Pancreas (tissue), 10 donors: ENCODE results near the gene ZNF438. TPM values are rescaled to one million over a fixed set of nuclear protein-coding genes. Genes with fewer than 3 reads are reported as not detected.

Source experiments
- ATAC-seq, 4 donors: fragments of 200-7000 bp; cut with Tn5 transposase; one replicate each; pipeline versions ENCODE4 v1.8.0 to v1.9.1; 2020; ENCODE audit warnings: mild to moderate bottlenecking in 4 of 4, moderate library complexity in 4 of 4
- DNase-seq, 6 donors: peaks; one replicate each; pipeline ENCODE4 v3.0.0-alpha.2; 2020
- FAIRE-seq: peaks from 2 replicates; lab custom pipeline; 2012; peaks lifted over from hg19 to GRCh38; lab: Jason Lieb, UNC
- H3K27ac ChIP-seq, 4 donors: fragments of 200-600 bp; sonication (generic); 1 replicate in 3 of 4; 2 replicates in 1 of 4; pipeline versions ENCODE4 v1.5.0 to v1.8.0; 2020
- H3K27me3 ChIP-seq, 4 donors: fragments of 200-600 bp; one replicate each; pipeline ENCODE4 v1.8.0; 2021
- H3K36me3 ChIP-seq, 3 donors: fragments of 200-600 bp; sonication (generic) in 1 of 3; one replicate each; pipeline versions ENCODE4 v1.5.0 to v1.8.0; 2020 to 2021
- H3K4me1 ChIP-seq, 3 donors: fragments of 200-600 bp; one replicate each; pipeline ENCODE4 v1.8.0; 2021
- H3K4me3 ChIP-seq, 4 donors: fragments of 200-600 bp; sonication (generic) in 2 of 4; one replicate each; pipeline versions ENCODE4 v1.5.0 to v1.8.0; 2020 to 2021
- H3K9me3 ChIP-seq, 4 donors: fragments of 200-600 bp; one replicate each; pipeline ENCODE4 v1.8.0; 2021
- CTCF ChIP-seq, 4 donors: fragments of 200-600 bp; sonication (generic) in 3 of 4; IDR thresholded peaks; one replicate each; pipeline versions ENCODE4 v1.5.0 to v1.8.0; 2021; ENCODE audit warnings: antibody characterized with exemption in 4 of 4
- WGBS, 2 donors: extraction: QIAGEN DNeasy Blood & Tissue Kit; methylation state at CpG; one replicate each; pipeline ENCODE4 v1.1.7; 2013; 5-methylcytosine and 5-hydroxymethylcytosine counted together
- intact Hi-C, 3 donors: fragments of 100-400 bp; cut with DNase I; formaldehyde crosslinking; loops; one replicate each; pipeline versions ENCODE4 v1.11.1 to v1.14.2; 2022
- polyA plus RNA-seq, 2 donors: library from polyadenylated mRNA; stranded (reverse); fragments of 200-250 nt; gene quantifications; one replicate each; pipeline ENCODE4 v1.2.3, GENCODE V29; 2013
- total RNA-seq, 6 donors: library from RNA; stranded (reverse); fragmentation: NEBNext Ultra II Directional in 4 of 6; extraction: Animal tissue kit (Norgen Biotek cat#: 25700) in 4 of 6; gene quantifications; one replicate each; pipeline versions ENCODE4 v1.2.1 to v1.2.4, GENCODE V29; 2021 to 2023
- donor health status: healthy with polysubstance abuse.
- donor health status: DM: no; HTN: no; CAD: no; lungs with moderate emphysema.
- donor health status: DM: no; HTN: no; CAD: no.
- donor health status: control.
- donor health status: control.
- donor health status: Bipolar disorder and iron deficiency.
- donor health status: DM: yes; HTN: yes; CAD: no.
- donor health status: DM: no; HTN: no; CAD: no.
- donor health status: DM: no; HTN: no; CAD: no.
- donor health status: DM: yes; HTN: yes; CAD: no.

The ZNF438 gene
- total and polyA plus RNA-seq, 8 donors = 1.5 to 4.8 (median 2.5) TPM

- H3K27me3 ChIP-seq = no peaks in the 10 kb centered on the region
- FAIRE-seq (no peak), ATAC-seq (no peak), DNase-seq (no peak)
- intact Hi-C loops = no loop called here
- no peak overlapping the region for H3K27ac ChIP-seq
- no peaks in the 10 kb centered on the region for H3K36me3 ChIP-seq
- TF ChIP-seq CTCF (IDR thresholded peaks at IDR 0.05) = no peak
- no peak overlapping the region for H3K4me3 ChIP-seq
- no peaks in the 10 kb centered on the region for H3K4me1 ChIP-seq
- 92 to 94% methylated on average over 5 of the region's 5 CpGs for WGBS, 2 donors
- H3K9me3 ChIP-seq = no peaks in the 10 kb centered on the region
Measured at GRCh38 chr10:30833628-30833970, 198.1 kb downstream of the ZNF438 start.

GRCh38 chr10:30832749-30833627, 198.7 kb downstream of the ZNF438 start:
- no peaks in the 10 kb centered on the region for H3K9me3 ChIP-seq
- intact Hi-C loops = no loop called here
- no peak overlapping the region for H3K27ac ChIP-seq
- no peaks in the 10 kb centered on the region for H3K27me3 ChIP-seq
- no peak for TF ChIP-seq CTCF (IDR thresholded peaks at IDR 0.05)
- no peaks in the 10 kb centered on the region for H3K4me1 ChIP-seq
- no peak overlapping the region for H3K4me3 ChIP-seq
- no peak for DNase-seq
- 69 to 76% methylated on average over 13 of the region's 13 CpGs for WGBS, 2 donors
- H3K36me3 ChIP-seq = no peaks in the 10 kb centered on the region
- no peak for ATAC-seq
- FAIRE-seq = no peak

DNA sequence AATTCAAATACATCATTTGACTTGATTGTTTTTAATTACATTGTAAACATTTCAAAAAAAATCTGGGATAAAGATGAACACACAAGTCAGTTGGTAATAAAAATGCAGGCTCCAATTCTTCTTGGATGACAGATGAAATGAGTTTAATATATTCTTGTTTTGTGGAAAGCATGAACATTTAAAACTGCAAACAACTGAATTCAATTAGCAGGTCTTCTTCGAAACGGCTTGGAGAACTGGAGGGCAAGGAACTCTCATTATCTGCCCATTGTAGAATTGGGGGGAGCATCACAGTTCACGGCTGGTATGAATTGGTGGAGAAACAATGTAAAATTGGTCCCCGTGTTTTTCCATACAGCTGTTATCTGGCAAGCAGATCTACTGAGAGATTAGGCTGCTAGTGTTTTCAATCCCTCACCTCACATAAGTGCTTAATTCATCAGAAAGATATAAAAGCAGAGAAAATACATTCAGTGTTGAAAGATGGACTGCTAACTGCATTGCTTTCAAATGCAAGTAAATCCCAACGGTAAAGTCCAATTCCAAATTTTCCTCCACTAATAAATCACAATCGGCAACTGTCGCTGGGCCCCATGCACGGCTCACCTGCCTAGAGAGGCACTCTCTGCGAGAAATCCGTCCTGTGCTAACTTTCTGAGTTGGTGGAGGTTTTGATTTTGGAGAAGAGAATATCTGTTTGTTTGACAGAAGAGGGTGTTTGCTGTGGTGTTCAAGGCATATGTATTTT, 199.5 kb downstream of the ZNF438 start:
- no peaks in the 10 kb centered on the region for H3K36me3 ChIP-seq
- no peaks in the 10 kb centered on the region for H3K4me1 ChIP-seq
- H3K27me3 ChIP-seq = no peaks in the 10 kb centered on the region
- DNase-seq (no peak), ATAC-seq (no peak), FAIRE-seq (no peak)
- no peak for TF ChIP-seq CTCF (IDR thresholded peaks at IDR 0.05)
- H3K27ac ChIP-seq = no peak overlapping the region
- H3K9me3 ChIP-seq = no peaks in the 10 kb centered on the region
- intact Hi-C loops = no loop called here
- H3K4me3 ChIP-seq = no peak overlapping the region
- WGBS, 2 donors = 90 to 92% methylated on average over 10 of the region's 10 CpGs

DNA sequence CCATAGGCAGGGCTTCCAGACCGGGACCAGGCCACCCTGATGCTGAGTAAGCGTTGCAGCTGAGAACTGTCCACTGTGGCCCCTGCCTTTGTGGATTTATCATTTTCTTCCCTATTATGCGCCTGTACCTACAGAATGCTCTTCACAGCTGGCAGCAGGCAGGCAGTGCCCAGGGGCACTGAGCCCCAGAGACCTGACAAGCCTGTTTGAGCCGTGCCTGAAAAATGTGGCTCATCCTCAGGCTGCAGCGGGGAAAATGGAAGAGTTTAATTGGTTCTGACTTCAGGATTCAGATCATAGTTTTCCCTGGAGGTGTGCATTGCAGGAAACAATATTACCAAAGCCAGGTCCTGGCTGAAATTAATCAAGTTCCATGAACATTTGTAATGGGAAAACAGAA, 200.2 kb downstream of the ZNF438 start:
- 88 to 90% methylated on average over 5 of the region's 5 CpGs for WGBS, 2 donors

More for the DNA sequence above, 200.2 kb downstream of the ZNF438 start:
- H3K36me3 ChIP-seq = no peaks in the 10 kb centered on the region
- H3K4me3 ChIP-seq = no peak overlapping the region
- FAIRE-seq (no peak), ATAC-seq (no peak), DNase-seq (no peak)
- intact Hi-C loops = no loop called here
- no peaks in the 10 kb centered on the region for H3K9me3 ChIP-seq
- no peak overlapping the region for H3K27ac ChIP-seq
- H3K4me1 ChIP-seq = no peaks in the 10 kb centered on the region
- H3K27me3 ChIP-seq = no peaks in the 10 kb centered on the region
- TF ChIP-seq CTCF (IDR thresholded peaks at IDR 0.05) = no peak
